Measurements from ENCODE around the gene LRFN2. TPM values are rescaled to one million over a fixed set of nuclear protein-coding genes. Genes with fewer than 3 reads are reported as not detected.

LRFN2 gene
- total RNA-seq, 1 donor from 2014 or later = 0.32 TPM

DNA sequence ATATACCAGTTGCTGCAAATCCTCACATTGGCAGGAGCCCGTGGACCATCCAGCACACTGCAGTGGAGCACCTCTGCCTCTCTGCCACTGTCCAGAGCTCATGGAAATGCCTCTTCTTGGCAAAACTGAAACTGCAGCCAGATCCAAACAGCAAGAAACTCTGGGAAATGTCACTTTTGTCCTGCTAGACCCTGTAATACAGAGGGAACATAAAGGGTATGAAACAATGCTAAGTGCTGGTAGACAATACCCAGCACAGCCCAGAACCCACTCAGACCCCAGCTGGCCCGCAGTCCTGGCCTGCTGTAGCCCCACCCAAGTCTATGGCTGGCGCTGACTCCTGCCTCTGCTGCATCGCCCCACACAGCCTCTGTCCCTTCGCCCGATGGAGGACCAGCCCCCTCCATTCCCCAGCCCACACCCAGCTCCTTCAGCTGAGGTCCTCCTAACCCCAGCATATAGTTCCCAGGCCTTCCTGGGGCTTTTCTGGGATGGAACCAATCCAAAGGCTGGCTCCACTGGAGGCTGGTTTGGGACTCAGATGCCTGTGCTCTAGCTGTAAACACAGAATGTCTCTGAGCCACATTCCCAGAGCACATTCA lies 242.5 kb downstream of the LRFN2 start:
- Mint-ChIP-seq H3K4me3 (ENCODE audit: unreplicated experiment) (no peak overlapping the region), H3K36me3 (ENCODE audit: low read depth, unreplicated experiment) (no peaks in the 10 kb centered on the region), H3K27me3 (ENCODE audit: low read depth, unreplicated experiment) (peaks cover 27% of the 10 kb centered on the region), H3K27ac (ENCODE audit: unreplicated experiment) (no peak overlapping the region), H3K9me3 (ENCODE audit: unreplicated experiment) (no peaks in the 10 kb centered on the region), H3K4me1 (ENCODE audit: low read depth, unreplicated experiment) (peaks cover 12% of the 10 kb centered on the region)
- Histone ChIP-seq H4K20me1 (ENCODE audit: insufficient read depth, low read length) (no peaks in the 10 kb centered on the region), H3K27me3 (ENCODE audit: insufficient read depth, low read length) (no peaks in the 10 kb centered on the region), H3K9ac (ENCODE audit: low read length) (no peak overlapping the region), H3K36me3 (ENCODE audit: insufficient read depth, low read length) (no peaks in the 10 kb centered on the region), H3K79me2 (ENCODE audit: insufficient read depth, low read length) (no peaks in the 10 kb centered on the region), H3K27ac (ENCODE audit: low read depth, low read length) (no peak overlapping the region), H2AFZ (ENCODE audit: low read depth, low read length) (no peak overlapping the region), H3K4me1 (ENCODE audit: insufficient read depth, low read length) (peaks cover 22% of the 10 kb centered on the region), H3K4me3 (ENCODE audit: insufficient read depth, low read depth, low read length) (no peak overlapping the region), H3K9me3 (ENCODE audit: insufficient read depth, low read depth, low read length) (no peaks in the 10 kb centered on the region), H3K4me2 (ENCODE audit: low read length) (no peak overlapping the region)
- DNase-seq (ENCODE audit: low read depth) = no peak
- no peak for FAIRE-seq
- TF ChIP-seq CTCF (IDR thresholded peaks at IDR 0.05; ENCODE audit: insufficient read depth, low read depth, low read length) = no peak
- TF ChIP-seq EZH2 (IDR thresholded peaks at IDR 0.05; ENCODE audit: insufficient read depth, low read length) = no peak

GRCh38 chr6:40343877-40344565 lies 243.1 kb downstream of the LRFN2 start:
- no peaks in the 10 kb centered on the region for H3K79me2 ChIP-seq (ENCODE audit: insufficient read depth, low read length)
- H3K4me1 ChIP-seq (ENCODE audit: insufficient read depth, low read length) = peaks cover 17% of the 10 kb centered on the region
- no peaks in the 10 kb centered on the region for H3K27me3 ChIP-seq (ENCODE audit: insufficient read depth, low read length)
- Mint-ChIP-seq H3K4me3 (ENCODE audit: unreplicated experiment) (no peak overlapping the region), H3K27ac (ENCODE audit: unreplicated experiment) (no peak overlapping the region), H3K9me3 (ENCODE audit: unreplicated experiment) (no peaks in the 10 kb centered on the region), H3K4me1 (ENCODE audit: low read depth, unreplicated experiment) (peaks cover 12% of the 10 kb centered on the region), H3K36me3 (ENCODE audit: low read depth, unreplicated experiment) (no peaks in the 10 kb centered on the region), H3K27me3 (ENCODE audit: low read depth, unreplicated experiment) (peaks cover 34% of the 10 kb centered on the region)
- H3K4me3 ChIP-seq (ENCODE audit: insufficient read depth, low read depth, low read length) = no peak overlapping the region
- no peak overlapping the region for H3K9ac ChIP-seq (ENCODE audit: low read length)
- no peaks in the 10 kb centered on the region for H4K20me1 ChIP-seq (ENCODE audit: insufficient read depth, low read length)
- H3K9me3 ChIP-seq (ENCODE audit: insufficient read depth, low read depth, low read length) = no peaks in the 10 kb centered on the region
- TF ChIP-seq EZH2 (IDR thresholded peaks at IDR 0.05; ENCODE audit: insufficient read depth, low read length) (no peak), CTCF (IDR thresholded peaks at IDR 0.05; ENCODE audit: insufficient read depth, low read depth, low read length) (no peak)
- no peak overlapping the region for H2AFZ ChIP-seq (ENCODE audit: low read depth, low read length)
- no peaks in the 10 kb centered on the region for H3K36me3 ChIP-seq (ENCODE audit: insufficient read depth, low read length)
- H3K27ac ChIP-seq (ENCODE audit: low read depth, low read length) = no peak overlapping the region
- DNase-seq (ENCODE audit: low read depth) = no peak
- no peak overlapping the region for H3K4me2 ChIP-seq (ENCODE audit: low read length)
- FAIRE-seq = no peak

DNA sequence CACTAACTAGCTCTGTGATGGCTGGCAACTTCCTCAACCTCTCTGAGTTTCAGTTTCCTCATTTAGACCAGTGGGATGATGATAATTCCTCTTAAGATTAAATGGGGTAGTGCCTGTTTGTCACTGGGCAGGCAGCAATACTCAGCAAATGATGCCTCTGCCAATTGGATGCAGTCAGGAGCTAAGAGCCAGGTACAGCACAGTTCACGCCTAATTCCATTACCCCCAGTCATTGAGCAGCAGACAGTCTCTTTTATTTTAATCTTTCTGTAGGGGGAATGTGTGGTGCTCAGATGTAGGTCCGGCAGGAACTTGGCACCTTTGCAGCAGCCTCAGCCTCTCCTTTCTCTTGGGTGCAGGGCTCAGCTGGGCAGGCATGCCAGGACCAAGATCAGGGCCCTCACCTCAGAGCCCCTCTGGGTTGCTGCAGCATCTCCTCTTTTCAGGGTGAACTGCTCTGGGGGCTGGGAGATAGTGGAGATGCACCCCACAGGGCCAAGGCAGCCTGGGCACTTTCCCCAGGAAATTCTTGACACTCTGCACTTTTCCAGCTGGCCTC lies 243.8 kb downstream of the LRFN2 start:
- Histone ChIP-seq H3K4me3 (ENCODE audit: insufficient read depth, low read depth, low read length) (no peak overlapping the region), H3K9me3 (ENCODE audit: insufficient read depth, low read depth, low read length) (no peaks in the 10 kb centered on the region), H3K9ac (ENCODE audit: low read length) (no peak overlapping the region), H4K20me1 (ENCODE audit: insufficient read depth, low read length) (no peaks in the 10 kb centered on the region), H3K27ac (ENCODE audit: low read depth, low read length) (no peak overlapping the region), H3K4me1 (ENCODE audit: insufficient read depth, low read length) (peaks cover 10% of the 10 kb centered on the region), H3K4me2 (ENCODE audit: low read length) (no peak overlapping the region), H3K27me3 (ENCODE audit: insufficient read depth, low read length) (no peaks in the 10 kb centered on the region), H2AFZ (ENCODE audit: low read depth, low read length) (no peak overlapping the region), H3K79me2 (ENCODE audit: insufficient read depth, low read length) (no peaks in the 10 kb centered on the region), H3K36me3 (ENCODE audit: insufficient read depth, low read length) (no peaks in the 10 kb centered on the region)
- H3K27ac Mint-ChIP-seq (ENCODE audit: unreplicated experiment) = no peak overlapping the region
- no peak overlapping the region for H3K4me3 Mint-ChIP-seq (ENCODE audit: unreplicated experiment)
- DNase-seq (ENCODE audit: low read depth) (no peak), FAIRE-seq (no peak)
- H3K36me3 Mint-ChIP-seq (ENCODE audit: low read depth, unreplicated experiment) = no peaks in the 10 kb centered on the region
- H3K4me1 Mint-ChIP-seq (ENCODE audit: low read depth, unreplicated experiment) = peaks cover 12% of the 10 kb centered on the region
- H3K27me3 Mint-ChIP-seq (ENCODE audit: low read depth, unreplicated experiment) = peaks cover 38% of the 10 kb centered on the region
- no peaks in the 10 kb centered on the region for H3K9me3 Mint-ChIP-seq (ENCODE audit: unreplicated experiment)
- no peak for TF ChIP-seq EZH2 (IDR thresholded peaks at IDR 0.05; ENCODE audit: insufficient read depth, low read length)
- no peak for TF ChIP-seq CTCF (IDR thresholded peaks at IDR 0.05; ENCODE audit: insufficient read depth, low read depth, low read length)

Data from astrocyte (in vitro differentiated cells and primary cell).